ENCODE results near the gene TNFSF8. TPM values are rescaled to one million over a fixed set of nuclear protein-coding genes. Genes with fewer than 3 reads are reported as not detected.

The TNFSF8 gene
- total and polyA plus RNA-seq, 2 donors (not counting 3 experiments of a cell fraction or from before 2014, with no cell fraction given): not detected

DNA sequence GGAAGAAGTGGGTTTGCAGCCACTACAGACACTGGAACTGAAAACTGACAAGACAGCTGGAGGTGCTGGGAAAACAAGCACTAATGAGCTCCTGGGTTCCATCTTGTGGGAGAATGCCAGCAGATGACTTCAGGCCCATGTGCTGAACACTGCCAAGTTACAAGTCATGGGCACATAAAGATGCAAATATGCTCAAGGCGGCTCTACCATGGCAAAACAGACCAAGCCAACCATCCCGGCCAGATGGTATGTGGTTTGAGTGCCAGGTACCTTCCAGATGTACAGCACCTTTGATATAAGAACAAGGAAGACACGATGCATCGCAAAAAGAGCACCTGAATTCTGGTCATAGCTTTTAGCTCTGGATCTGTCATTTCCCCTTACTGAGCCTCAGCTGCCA, 19.9 kb downstream of the TNFSF8 start:
- Histone ChIP-seq H3K9me1 (replicated peaks; ENCODE audit: control insufficient read depth, extremely low read depth, insufficient read depth, low read length) (no peaks in the 10 kb centered on the region), H3K79me2 (ENCODE audit: control insufficient read depth, insufficient read depth, low read length) (no peaks in the 10 kb centered on the region), H3K4me1 (ENCODE audit: control insufficient read depth, extremely low read depth, insufficient read depth, low read length) (peaks cover 6% of the 10 kb centered on the region), H2AFZ (ENCODE audit: low read depth, low read length) (no peak overlapping the region), H4K20me1 (replicated peaks; ENCODE audit: control insufficient read depth, extremely low read depth, insufficient read depth, low read length) (no peaks in the 10 kb centered on the region), H3K9me3 (replicated peaks; ENCODE audit: control insufficient read depth, insufficient read depth, low read length) (no peaks in the 10 kb centered on the region), H3K9ac (replicated peaks; ENCODE audit: extremely low read depth, insufficient read depth, low read length) (no peak overlapping the region), H3K27me3 (ENCODE audit: control insufficient read depth in 2 of 2, insufficient read depth in 2 of 2, low read length in 2 of 2) (peaks cover 1 to 3% of the 10 kb centered on the region in 2 experiments), H3K4me2 (ENCODE audit: insufficient read depth, low read length) (no peak overlapping the region), H3K4me3 (replicated peaks in 1 of 3; ENCODE audit: insufficient read depth in 1 of 3, low read depth in 1 of 3, low read length in 3 of 3) (no peak overlapping the region), H3K27ac (ENCODE audit: insufficient read depth, low read depth, low read length) (no peak overlapping the region), H3K36me3 (ENCODE audit: control insufficient read depth in 2 of 2, extremely low read depth in 1 of 2, insufficient read depth in 2 of 2, low read length in 2 of 2) (no peaks in the 10 kb centered on the region)
- ChIA-PET CTCF (interaction anchor here (0.6 to 9.7 kb wide), 26 partner anchors 9 to 504 kb away, joined by 3 to 301 read pairs (median 5); partner anchors contain the start of gene TEX48), POLR2A (interaction anchor here (0.6 kb wide), 1 partner anchor 159 kb away, joined by 5 read pairs; no protein-coding TSS in a partner anchor)
- dilution Hi-C loops (cut with MboI; ENCODE audit: extremely low pct_ligation_motif_present, low sequenced_read_pairs): no loop called here
- DNase-seq (ENCODE audit: low read depth, low spot score): no peak
- no TSS peak for BruUV-seq (replicated peaks)
- intact Hi-C loops (cut with micrococcal nuclease): no loop called here
- TF ChIP-seq GATA2 (IDR thresholded peaks at IDR 0.05; ENCODE audit: insufficient read depth, insufficient read length, low read depth, low read length) (no peak), FOS (IDR thresholded peaks at IDR 0.05; ENCODE audit: borderline replicate concordance, insufficient read depth, low read length) (no peak), EZH2 (IDR thresholded peaks at IDR 0.05; ENCODE audit: borderline replicate concordance, low read depth, low read length, severe bottlenecking) (no peak), POLR2A (IDR thresholded peaks at IDR 0.05; ENCODE audit: low read depth, low read length) (no peak), MYC (IDR thresholded peaks at IDR 0.05; ENCODE audit: low read depth, low read length) (no peak), JUN (IDR thresholded peaks at IDR 0.05; ENCODE audit: borderline replicate concordance, insufficient read depth, insufficient read length, low read depth) (no peak), POLR2AphosphoS5 (IDR thresholded peaks at IDR 0.05; ENCODE audit: insufficient read depth, low read depth, low read length) (no peak)
- TF ChIP-seq, protein P1, sequence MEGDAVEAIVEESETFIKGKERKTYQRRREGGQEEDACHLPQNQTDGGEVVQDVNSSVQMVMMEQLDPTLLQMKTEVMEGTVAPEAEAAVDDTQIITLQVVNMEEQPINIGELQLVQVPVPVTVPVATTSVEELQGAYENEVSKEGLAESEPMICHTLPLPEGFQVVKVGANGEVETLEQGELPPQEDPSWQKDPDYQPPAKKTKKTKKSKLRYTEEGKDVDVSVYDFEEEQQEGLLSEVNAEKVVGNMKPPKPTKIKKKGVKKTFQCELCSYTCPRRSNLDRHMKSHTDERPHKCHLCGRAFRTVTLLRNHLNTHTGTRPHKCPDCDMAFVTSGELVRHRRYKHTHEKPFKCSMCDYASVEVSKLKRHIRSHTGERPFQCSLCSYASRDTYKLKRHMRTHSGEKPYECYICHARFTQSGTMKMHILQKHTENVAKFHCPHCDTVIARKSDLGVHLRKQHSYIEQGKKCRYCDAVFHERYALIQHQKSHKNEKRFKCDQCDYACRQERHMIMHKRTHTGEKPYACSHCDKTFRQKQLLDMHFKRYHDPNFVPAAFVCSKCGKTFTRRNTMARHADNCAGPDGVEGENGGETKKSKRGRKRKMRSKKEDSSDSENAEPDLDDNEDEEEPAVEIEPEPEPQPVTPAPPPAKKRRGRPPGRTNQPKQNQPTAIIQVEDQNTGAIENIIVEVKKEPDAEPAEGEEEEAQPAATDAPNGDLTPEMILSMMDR (IDR thresholded peaks at IDR 0.05; ENCODE audit: extremely low read depth in 1 of 2, insufficient read depth in 1 of 2, low read depth in 1 of 2, low read length in 2 of 2): no peak
- TF ChIP-seq, protein P2, sequence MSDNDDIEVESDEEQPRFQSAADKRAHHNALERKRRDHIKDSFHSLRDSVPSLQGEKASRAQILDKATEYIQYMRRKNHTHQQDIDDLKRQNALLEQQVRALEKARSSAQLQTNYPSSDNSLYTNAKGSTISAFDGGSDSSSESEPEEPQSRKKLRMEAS (IDR thresholded peaks at IDR 0.05; ENCODE audit: insufficient read depth, insufficient read length): no peak
- FAIRE-seq: no peak
